ENCODE measurements around the gene GABARAP.
A peak's percentile ranks its signal among the peaks of the same experiment; 100 is the strongest.
"Not testable (repeated sequence)": the region's sequence is repeated elsewhere in the genome, so short reads cannot be mapped to it uniquely, and the experiment has no call there.

The GABARAP gene

DNA sequence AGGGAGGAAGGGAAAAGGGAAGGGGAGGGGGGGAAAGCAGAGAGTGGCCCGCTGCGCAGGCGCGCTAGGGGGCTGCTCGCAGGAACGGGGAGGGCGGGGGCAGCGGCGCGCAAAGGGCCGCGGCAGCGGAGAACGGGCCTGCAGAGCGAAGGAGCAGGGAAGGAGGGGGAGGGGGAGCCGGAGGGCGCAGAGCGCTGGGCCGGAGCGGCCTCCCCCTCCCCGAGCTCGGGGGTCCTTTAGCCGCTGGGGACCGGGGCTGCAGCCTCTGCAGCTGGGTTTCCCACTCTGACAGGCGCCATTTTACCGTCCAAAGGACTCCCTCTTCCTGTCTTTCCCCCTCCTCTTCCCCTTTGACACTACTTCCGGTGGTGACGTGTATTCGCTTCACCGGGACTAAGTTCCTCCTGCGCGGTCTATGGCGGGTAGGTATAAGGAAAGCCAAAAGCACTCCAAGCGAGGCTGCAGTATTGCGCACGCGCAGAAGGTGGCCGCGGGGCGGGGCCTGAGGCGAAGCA, 9.5 kb upstream of the GABARAP start, which contains the start of gene CTDNEP1:
Gene CTDNEP1, minus strand, starts transcription at position 74 of the 515 bp plus-strand sequence. CDS start 438 bp downstream, outside the sequence.
- Mint-ChIP-seq H3K4me1 (ENCODE audit: low read depth) (peaks cover 36% of the 10 kb centered on the region), H3K27me3 (no peaks in the 10 kb centered on the region), H3K4me3 (peak within 1 kb of the TSS; percentile 99), H3K9me3 (ENCODE audit: low read depth) (no peaks in the 10 kb centered on the region), H3K36me3 (peaks cover 7% of the 10 kb centered on the region), H3K27ac (peak within 1 kb of the TSS; percentile 99)

GRCh38 chr17:7250695-7251627, 8.7 kb upstream of the GABARAP start:
- Mint-ChIP-seq H3K27me3 (no peaks in the 10 kb centered on the region), H3K4me1 (ENCODE audit: low read depth) (peaks cover 40% of the 10 kb centered on the region), H3K36me3 (peaks cover 7% of the 10 kb centered on the region), H3K27ac (peak overlapping the region; percentile 94), H3K4me3 (peak overlapping the region; percentile 99), H3K9me3 (ENCODE audit: low read depth) (no peaks in the 10 kb centered on the region)

DNA sequence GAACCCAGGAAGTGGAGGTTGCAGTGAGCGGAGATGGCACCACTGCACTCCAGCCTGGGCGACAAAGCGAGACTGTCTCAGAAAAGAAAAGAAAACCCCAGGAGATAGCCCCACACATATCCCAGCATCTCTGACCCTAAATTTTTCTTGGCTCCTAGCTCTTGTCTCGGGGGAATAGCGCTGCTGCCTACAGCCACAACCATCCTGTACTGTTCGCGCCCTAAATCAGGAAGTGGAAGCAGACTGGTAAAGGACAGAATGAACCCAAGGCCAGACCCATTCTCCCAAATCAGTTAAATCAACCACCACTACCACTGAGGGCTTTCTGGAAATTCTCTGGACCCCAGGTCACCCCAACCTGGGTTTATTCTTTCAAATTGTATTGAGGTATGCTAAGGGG, 7.6 kb upstream of the GABARAP start:
- Mint-ChIP-seq H3K27ac (peak overlapping the region; percentile 41), H3K9me3 (ENCODE audit: low read depth) (no peaks in the 10 kb centered on the region), H3K4me1 (ENCODE audit: low read depth) (peaks cover 40% of the 10 kb centered on the region), H3K27me3 (no peaks in the 10 kb centered on the region), H3K4me3 (peak overlapping the region; percentile 93), H3K36me3 (peaks cover 7% of the 10 kb centered on the region)

DNA sequence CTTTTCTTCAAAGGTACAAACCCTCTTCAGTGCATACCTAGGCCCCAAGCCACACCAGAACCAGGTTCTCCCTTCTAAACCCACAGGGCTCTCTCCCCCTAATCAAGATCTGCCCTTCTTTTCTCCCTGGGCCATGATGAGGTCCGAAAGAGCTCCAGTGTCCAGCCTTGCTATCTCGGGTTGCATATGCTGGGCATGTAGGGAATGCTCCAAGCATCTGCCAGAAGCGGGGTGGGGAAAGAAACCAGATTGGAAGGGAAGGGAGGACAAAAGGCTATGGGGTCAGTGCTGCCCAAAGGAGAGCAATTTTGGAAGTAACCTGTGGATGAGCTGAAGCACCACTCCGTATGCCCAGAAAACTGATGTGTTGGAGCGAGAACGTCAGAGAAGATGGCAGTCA, 7.0 kb upstream of the GABARAP start:
- H3K9me3 Mint-ChIP-seq (ENCODE audit: low read depth): no peaks in the 10 kb centered on the region
- H3K36me3 Mint-ChIP-seq: peaks cover 7% of the 10 kb centered on the region
- H3K27me3 Mint-ChIP-seq: no peaks in the 10 kb centered on the region
- peak overlapping the region; percentile 73 for H3K27ac Mint-ChIP-seq
- peaks cover 39% of the 10 kb centered on the region for H3K4me1 Mint-ChIP-seq (ENCODE audit: low read depth)
- peak overlapping the region; percentile 93 for H3K4me3 Mint-ChIP-seq

DNA sequence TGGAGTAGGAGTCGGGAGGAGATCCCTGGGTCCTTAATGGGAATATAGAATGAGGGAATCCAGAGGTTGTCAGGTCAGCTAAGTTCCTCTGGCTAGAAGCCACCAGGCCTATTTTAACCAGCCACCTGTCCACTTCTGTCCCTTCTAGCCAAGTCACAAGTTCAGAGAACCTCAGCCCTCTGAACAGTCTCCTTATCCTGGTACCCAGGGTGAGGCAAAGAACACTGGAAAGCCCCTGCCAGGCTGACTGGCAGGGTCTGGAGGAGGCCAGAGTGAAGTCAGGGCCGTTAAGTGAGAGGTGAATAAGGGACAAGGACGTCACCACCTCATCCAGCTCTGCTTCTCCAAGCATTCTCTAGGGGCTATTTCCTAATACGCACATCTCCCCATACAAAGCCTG, 6.5 kb upstream of the GABARAP start:
- peaks cover 7% of the 10 kb centered on the region for H3K36me3 Mint-ChIP-seq
- H3K4me1 Mint-ChIP-seq (ENCODE audit: low read depth): peaks cover 36% of the 10 kb centered on the region
- no peaks in the 10 kb centered on the region for H3K27me3 Mint-ChIP-seq
- H3K9me3 Mint-ChIP-seq (ENCODE audit: low read depth): no peaks in the 10 kb centered on the region
- H3K27ac Mint-ChIP-seq: no peak overlapping the region
- peak overlapping the region; percentile 93 for H3K4me3 Mint-ChIP-seq

DNA sequence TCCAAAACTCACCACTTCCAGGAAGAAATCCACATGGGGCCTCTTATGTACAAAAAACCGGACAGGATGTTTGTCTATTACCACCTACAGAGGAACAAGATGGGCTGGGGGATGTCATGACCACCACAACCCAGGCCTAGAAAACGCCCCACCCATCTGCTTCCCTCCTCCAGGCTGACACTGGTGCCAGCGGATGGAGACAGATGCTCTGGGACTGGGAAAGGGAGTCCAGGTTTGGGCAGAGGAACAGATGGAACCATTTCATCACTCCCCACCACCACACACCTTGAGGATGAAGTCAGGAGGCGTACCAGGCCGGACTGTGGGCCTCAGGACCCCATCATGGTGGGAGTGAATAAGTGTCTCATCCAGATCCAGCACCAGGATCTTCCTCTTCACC, 4.5 kb upstream of the GABARAP start:
- Mint-ChIP-seq H3K27me3 (no peaks in the 10 kb centered on the region), H3K4me3 (no peak overlapping the region), H3K9me3 (ENCODE audit: low read depth) (no peaks in the 10 kb centered on the region), H3K4me1 (ENCODE audit: low read depth) (peaks cover 35% of the 10 kb centered on the region), H3K27ac (peak overlapping the region; percentile 66), H3K36me3 (no peaks in the 10 kb centered on the region)

GRCh38 chr17:7243838-7244237, 1.6 kb upstream of the GABARAP start:
- not testable (repeated sequence) for H3K4me3 Mint-ChIP-seq; H3K36me3 Mint-ChIP-seq; H3K27ac Mint-ChIP-seq; H3K27me3 Mint-ChIP-seq; H3K9me3 Mint-ChIP-seq (ENCODE audit: low read depth)
- peaks cover 42% of the 10 kb centered on the region for H3K4me1 Mint-ChIP-seq (ENCODE audit: low read depth)

- no peaks in the 10 kb centered on the region for H3K36me3 Mint-ChIP-seq
- peak overlapping the region; percentile 81 for H3K4me3 Mint-ChIP-seq
- no peaks in the 10 kb centered on the region for H3K27me3 Mint-ChIP-seq
- peaks cover 38% of the 10 kb centered on the region for H3K4me1 Mint-ChIP-seq (ENCODE audit: low read depth)
- peak overlapping the region; percentile 59 for H3K27ac Mint-ChIP-seq
- no peaks in the 10 kb centered on the region for H3K9me3 Mint-ChIP-seq (ENCODE audit: low read depth)
Observed at GRCh38 chr17:7243453-7243729, 1.1 kb upstream of the GABARAP start.

DNA sequence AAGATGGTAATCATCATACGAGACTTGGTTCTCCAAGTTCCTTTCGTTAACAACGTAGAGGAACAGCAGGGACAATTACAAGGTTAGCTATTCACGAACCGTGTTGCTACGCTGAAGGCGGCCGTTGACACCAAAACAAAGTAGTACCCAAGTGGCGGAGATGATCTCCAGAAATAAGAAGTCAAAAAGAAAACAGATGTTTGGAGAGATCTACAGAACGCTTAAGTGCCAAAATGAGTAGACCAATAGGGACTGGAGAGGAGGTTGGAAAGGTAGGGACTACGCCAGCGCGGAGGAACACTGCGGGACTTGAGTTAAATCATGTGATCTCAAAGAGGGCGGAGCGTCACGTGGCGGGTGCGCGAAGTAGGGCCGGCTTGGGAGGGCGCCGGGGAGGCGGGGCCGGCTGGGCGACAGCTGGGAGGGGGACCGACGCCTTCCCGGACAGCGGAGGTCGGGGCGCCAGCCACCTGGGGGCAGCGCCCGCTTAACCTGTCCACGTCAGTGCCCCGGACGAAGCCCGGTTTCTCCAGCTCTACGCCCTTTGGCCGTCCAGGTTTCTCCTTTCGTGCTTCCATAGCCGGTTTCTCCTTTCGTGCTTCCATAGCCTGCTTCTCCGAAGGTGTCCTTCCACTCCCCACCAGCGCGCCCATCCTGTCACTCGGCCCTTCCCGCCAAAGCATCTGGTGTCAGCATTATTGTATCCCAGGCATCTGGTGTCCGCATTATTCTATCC, 636 bp upstream of the GABARAP start:
- H3K36me3 Mint-ChIP-seq: no peaks in the 10 kb centered on the region
- no peaks in the 10 kb centered on the region for H3K27me3 Mint-ChIP-seq
- H3K9me3 Mint-ChIP-seq (ENCODE audit: low read depth): no peaks in the 10 kb centered on the region
- peak overlapping the region; percentile 97 for H3K4me3 Mint-ChIP-seq
- H3K27ac Mint-ChIP-seq: peak overlapping the region; percentile 99
- peaks cover 38% of the 10 kb centered on the region for H3K4me1 Mint-ChIP-seq (ENCODE audit: low read depth)

DNA sequence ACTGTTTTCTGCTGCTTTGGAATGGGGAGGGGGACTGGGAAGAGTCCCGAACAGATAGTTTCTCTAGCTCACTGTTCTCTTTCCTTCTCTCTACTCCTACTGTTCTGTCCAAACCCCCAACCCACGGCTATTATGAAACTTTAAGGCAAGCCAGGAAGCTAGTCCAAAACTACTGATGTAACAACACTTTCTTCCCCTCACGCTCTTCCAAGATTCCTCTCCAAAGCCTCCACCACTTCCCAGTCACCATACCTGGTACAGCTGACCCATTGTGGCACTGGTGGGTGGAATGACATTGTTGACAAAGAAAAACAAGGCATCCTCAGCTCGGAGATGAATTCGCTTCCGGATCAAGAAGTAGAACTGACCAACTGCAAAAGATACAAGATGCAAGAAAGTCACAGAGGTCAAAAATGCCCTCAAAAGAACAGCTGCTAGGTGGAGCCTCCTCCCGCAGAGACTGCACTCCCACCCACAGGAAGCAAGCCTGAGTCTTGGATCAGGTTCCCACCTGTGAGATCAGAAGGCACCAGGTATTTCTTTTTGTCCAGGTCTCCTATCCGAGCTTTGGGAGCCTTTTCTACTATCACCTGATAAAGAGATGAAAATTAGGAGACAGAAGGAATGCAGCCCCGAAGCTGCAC, 1.0 kb downstream of the GABARAP start:
- peak overlapping the region; percentile 97 for H3K4me3 Mint-ChIP-seq

GRCh38 chr17:7240375-7240774, 1.9 kb downstream of the GABARAP start:
- Mint-ChIP-seq H3K4me3 (peak overlapping the region; percentile 97), H3K27me3 (no peaks in the 10 kb centered on the region), H3K27ac (peak overlapping the region; percentile 79), H3K36me3 (no peaks in the 10 kb centered on the region), H3K4me1 (ENCODE audit: low read depth) (peaks cover 54% of the 10 kb centered on the region), H3K9me3 (ENCODE audit: low read depth) (no peaks in the 10 kb centered on the region)

More for the DNA sequence above, 1.0 kb downstream of the GABARAP start:
- Mint-ChIP-seq H3K9me3 (ENCODE audit: low read depth) (no peaks in the 10 kb centered on the region), H3K4me1 (ENCODE audit: low read depth) (peaks cover 46% of the 10 kb centered on the region), H3K36me3 (no peaks in the 10 kb centered on the region), H3K27me3 (no peaks in the 10 kb centered on the region), H3K27ac (peak overlapping the region; percentile 99)

- H3K4me1 Mint-ChIP-seq (ENCODE audit: low read depth): peaks cover 64% of the 10 kb centered on the region
- H3K36me3 Mint-ChIP-seq: peaks cover 2% of the 10 kb centered on the region
- H3K9me3 Mint-ChIP-seq (ENCODE audit: low read depth): no peaks in the 10 kb centered on the region
- H3K27me3 Mint-ChIP-seq: no peaks in the 10 kb centered on the region
- H3K4me3 Mint-ChIP-seq: peak within 1 kb of the TSS; percentile 97
- peak within 1 kb of the TSS; percentile 91 for H3K27ac Mint-ChIP-seq
Observed at GRCh38 chr17:7239091-7240027, 2.9 kb downstream of the GABARAP start, which contains the start of gene PHF23. PHF23 (minus strand) TSS chr17:7239457; CDS start chr17:7239279, 178 bp downstream.

GRCh38 chr17:7238420-7239090, 3.7 kb downstream of the GABARAP start:
- peak overlapping the region; percentile 97 for H3K4me3 Mint-ChIP-seq
- peak overlapping the region; percentile 91 for H3K27ac Mint-ChIP-seq
- H3K4me1 Mint-ChIP-seq (ENCODE audit: low read depth): peaks cover 67% of the 10 kb centered on the region
- H3K27me3 Mint-ChIP-seq: no peaks in the 10 kb centered on the region
- H3K9me3 Mint-ChIP-seq (ENCODE audit: low read depth): no peaks in the 10 kb centered on the region
- peaks cover 2% of the 10 kb centered on the region for H3K36me3 Mint-ChIP-seq
